GM21825 (cell line): Measurements from ENCODE around the gene PRR16.
"Not testable (repeated sequence)": the region's sequence is repeated elsewhere in the genome, so short reads cannot be mapped to it uniquely, and the experiment has no call there.

ENCODE experiments used
- ATAC-seq: cut with Tn5 transposase; IDR thresholded peaks from one replicate; pipeline ENCODE4 v1.9.1; 2021; ENCODE audit warnings: mild to moderate bottlenecking, moderate library complexity; ENCODE audit not compliant: unreplicated experiment

The PRR16 gene

DNA sequence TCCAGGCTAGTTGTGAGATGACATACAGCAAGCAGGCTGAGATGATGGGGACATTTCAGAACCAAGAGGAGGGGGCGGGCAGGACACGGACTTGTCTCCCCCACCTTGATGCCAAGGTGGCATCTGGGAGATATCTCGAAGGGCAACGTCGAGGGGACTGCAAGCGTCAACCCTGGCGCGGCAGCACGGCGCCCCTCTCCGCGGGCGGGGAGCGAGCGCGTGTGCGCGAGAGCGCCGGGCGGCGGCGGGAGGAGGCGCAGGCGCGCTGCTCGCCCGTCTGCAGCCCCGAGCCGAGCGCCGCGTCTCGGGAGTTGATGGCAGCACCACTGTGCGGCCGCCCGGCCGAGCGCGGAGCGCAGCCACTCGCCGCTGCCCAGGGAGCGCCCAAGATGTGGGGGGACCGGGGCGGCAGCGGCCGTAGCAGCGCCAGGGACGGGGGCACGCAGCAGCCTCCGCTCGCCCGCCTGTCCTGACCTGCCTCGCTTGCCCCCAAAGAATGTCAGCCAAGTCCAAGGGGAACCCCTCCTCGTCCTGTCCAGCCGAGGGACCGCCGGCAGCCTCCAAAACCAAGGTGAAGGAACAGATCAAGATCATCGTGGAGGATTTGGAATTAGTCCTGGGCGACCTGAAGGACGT lies at the start of gene PRR16:
TSS of gene PRR16 (plus strand) at position 310 of the 636 bp plus-strand sequence.
- ATAC-seq = peak; percentile 88

DNA sequence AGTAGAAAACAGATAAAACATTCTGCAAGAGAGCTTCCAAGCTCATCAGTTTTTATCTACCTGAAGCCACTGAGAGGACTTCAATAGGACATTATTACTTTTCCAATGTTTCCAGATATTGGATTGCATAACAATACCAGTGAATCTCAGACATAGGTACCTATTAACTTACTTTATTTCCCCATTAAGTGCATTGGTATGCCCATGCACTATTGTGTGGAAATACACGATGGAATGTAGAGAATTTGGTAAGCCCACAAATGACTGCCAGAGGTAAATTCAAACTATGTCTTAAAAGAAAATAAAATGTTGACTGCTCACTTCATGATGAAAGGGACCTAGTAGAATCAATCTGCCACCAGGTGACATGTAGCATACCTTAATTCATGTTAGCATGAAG lies 48.1 kb upstream of the PRR16 start:
- ATAC-seq = no peak

DNA sequence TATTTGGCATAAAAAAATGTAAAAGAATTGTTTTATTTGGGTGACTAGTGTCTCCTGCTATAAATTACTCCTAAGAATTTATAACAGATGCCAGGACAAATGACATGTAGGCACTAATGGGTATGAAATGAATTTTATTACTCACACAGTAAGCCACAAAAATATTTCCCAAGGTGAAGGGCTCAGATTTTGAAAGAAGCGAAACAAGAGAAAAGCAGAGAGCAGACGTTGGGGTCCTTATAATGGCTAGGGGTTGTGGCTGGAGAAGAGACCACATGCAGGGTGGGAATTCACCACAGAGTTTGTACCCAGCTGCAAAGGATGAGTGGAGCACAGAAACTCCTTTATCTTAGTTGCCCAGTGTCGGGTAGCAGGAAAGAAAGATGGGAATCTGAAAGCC lies 45.0 kb upstream of the PRR16 start:
- no peak for ATAC-seq

DNA sequence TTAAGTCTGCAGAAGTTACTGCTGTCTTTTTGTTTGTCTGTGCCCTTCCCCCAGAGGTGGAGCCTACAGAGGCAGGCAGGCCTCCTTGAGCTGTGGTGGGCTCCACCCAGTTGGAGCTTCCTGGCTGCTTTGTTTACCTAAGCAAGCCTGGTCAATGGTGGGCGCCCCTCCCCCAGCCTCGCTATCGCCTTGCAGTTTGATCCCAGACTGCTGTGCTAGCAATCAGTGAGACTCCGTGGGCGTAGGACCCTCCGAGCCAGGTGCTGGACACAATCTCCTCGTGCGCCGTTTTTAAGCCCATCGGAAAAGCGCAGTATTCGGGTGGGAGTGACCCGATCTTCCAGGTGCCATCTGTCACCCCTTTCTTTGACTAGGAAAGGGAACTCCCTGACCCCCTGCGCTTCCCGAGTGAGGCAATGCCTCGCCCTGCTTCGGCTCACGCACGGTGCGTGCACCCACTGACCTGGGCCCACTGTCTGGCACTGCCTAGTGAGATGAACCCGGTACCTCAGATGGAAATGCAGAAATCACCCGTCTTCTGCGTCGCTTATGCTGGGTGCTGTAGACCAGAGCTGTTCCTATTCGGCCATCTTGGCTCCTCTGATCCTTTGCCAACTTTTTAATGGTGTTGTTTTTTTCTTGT lies 37.3 kb upstream of the PRR16 start:
- not testable (repeated sequence) for ATAC-seq

DNA sequence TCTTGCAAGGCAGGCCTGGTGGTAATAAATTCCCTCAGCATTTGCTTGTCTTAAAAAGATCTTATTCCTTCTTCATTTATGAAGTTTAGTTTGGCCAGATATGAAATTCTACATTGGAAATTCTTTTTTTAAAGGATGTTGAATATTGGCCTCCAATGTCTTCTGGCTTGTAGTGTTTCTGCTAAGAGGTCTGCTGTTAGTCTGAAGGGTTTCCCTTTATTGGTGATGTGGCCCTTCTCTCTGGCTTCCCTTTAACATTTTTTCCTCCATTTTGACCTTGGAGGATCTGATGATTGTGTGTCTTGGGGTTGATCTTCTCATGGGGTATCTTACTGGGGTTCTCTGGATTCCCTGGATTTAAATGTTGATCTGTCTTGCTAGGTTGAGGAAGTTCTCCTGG lies 33.5 kb upstream of the PRR16 start:
- ATAC-seq = no peak

DNA sequence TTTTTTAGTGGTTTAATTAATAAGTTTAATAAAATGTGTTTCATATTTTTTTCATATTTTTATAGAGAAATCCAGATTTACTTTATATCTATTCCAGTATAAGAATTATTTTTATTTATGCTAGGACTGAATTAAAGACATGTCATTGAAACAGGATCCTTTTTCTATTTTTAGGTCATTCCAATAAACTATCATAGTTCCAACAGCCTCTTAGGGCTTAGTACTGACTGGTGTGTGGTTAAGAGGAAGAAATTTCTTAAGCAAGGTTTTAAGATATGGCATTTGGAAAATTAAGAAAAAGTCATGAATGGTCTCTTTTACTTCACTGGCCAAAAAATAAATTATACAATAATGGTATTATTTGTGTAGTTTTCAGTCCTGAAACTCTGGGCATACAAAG lies 31.2 kb upstream of the PRR16 start:
- no peak for ATAC-seq

DNA sequence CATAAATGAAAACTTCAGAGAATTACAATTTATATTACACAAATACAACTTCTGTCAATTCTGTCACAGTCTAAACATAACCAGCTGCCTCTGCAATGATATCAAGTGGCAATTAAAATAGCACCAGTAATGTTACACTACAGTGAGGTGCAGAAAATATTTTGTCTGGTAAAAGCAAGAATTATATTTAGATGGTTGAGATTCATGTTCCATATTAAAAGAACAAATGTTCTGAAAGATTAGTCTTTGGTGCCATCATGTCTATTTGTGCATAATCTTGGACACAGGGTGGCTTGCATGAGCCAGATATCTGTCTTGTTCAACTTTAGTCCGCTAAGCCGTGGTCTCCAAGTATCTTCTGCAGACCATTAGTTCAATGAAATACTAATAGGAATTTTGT lies 29.0 kb upstream of the PRR16 start:
- no peak for ATAC-seq

DNA sequence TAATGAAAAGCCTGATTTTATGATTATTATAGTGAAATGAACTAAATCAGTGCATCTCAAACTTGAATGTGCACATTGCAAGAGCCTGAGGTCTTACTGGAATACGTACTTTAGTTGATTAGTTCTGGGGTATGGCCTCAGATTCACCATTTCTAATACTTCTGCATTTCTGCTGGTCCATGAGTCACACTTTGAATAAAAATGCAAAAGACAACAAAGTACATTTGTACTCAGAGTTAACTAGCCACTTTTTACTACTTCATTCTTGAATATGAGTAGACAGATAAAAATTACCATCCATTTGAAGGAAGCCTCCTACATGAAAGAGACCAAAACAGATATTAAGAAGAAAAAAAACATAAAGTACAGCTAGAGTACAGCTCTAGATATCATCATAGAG lies 27.1 kb upstream of the PRR16 start:
- ATAC-seq = no peak

DNA sequence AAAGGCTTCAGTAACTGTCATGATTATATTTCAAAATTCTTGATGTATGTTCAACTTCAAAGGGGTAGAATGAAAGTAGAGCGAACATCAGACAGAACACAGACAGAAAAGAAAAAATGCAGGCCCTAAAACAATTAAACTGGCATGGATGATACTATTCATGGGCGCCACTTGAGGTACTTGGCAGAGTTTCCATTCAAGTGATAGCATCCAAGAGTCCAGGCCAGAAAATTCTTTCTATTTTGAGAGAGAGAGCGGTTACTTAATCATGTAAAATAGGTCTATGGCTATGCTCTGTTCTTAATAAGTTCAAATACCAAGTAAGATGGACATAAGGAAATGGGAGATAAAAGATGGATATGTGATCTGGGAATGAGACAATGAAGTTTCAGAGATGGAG lies 21.4 kb upstream of the PRR16 start:
- ATAC-seq = no peak

DNA sequence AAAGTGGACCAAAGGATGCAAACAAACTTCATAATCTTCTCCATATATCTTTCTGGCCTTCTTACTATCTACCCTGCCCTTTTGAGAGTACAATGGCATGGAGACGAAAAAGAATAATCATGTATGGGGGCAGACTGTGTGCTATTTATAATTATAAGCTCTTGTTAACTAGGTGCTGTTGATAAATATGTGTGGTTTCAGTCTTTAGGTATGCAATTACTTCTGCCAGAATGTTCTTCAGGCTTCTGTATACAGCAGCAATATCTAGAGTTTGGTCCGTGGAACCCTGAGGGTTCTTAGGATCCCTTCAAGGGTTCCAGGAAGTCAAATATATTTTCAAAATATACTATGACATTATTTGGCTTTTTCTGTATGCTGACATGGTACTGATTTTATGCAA lies 20.5 kb upstream of the PRR16 start:
- no peak for ATAC-seq

DNA sequence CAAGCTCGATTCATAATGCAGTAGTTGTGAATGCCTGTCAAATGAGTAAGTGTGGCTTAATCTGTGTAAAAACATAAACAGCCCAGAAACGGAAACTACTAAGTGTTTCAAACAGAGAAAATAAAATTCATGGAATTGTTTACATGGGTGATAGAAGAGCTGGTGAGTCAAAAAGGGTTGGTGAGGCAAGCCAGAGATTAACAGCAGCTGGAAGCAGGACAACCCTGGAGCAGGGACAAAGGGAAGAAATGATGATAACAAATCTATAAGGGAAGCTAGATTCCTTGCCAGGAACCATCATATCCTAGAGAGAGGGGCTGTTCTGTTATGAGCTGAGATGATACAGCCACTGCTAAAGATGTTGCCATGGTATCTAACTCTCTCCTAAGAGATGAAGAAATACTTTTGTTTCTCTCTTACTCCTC lies 18.0 kb upstream of the PRR16 start:
- ATAC-seq = no peak

DNA sequence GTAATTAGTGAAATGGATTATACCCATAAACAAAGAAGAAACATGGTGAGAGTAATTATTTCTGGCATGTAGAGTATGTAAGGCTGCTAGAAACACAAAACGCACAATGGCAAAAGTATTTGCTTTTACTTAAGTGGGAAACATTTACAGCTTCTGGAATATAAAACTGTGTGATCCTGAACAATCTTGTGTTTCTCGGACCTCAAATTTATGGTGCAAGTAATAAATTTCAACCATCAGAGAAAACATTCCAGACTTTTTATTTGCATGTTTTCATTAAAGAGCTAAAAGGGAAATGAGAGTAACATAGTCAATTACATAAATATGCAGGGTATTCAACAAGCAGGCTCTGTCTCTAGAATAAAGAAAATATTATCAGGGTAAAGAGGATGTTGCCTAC lies 17.2 kb upstream of the PRR16 start:
- ATAC-seq = no peak

DNA sequence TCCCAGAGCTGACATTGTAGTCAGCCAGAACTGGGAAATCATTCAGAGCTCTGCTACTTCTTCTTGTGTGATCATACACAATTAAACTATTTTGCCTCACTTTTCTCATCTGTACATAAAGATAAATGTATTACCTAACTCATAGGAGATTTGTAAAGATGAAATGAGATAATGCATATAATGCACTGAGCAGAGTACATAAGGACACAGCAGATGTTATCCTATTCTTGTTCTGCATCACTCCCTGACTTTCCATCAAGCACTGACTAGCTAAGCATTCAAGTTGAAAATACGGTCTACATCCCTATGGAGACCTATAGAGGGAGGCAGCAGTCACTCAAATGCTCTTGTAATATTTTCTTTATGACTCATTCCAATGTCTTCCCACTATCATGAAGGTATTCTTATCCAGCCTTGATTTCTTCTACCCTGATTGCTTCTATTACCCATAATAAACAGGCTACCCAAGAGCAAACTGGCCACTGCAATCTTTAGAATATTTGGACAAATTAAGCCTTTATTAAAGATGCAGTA lies 16.3 kb upstream of the PRR16 start:
- ATAC-seq = no peak

DNA sequence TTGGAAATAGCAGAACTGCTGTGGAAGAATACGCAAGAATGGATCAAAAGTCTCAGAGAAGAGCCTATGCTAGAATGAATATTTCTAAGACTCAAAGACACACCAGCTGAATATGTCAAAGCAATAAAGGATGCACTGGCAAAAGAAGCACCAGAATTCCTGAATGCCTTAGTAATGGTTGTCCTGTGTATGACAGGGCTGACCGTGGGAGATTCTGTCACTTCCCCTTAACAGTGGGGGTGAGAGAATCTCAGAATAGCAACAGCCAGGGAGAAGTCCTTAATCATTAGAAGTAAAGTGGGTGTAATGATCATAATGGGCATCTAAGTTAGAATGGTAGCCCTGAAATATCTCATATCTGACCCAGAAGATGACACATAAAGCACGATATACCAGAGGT lies 14.6 kb upstream of the PRR16 start:
- no peak for ATAC-seq

DNA sequence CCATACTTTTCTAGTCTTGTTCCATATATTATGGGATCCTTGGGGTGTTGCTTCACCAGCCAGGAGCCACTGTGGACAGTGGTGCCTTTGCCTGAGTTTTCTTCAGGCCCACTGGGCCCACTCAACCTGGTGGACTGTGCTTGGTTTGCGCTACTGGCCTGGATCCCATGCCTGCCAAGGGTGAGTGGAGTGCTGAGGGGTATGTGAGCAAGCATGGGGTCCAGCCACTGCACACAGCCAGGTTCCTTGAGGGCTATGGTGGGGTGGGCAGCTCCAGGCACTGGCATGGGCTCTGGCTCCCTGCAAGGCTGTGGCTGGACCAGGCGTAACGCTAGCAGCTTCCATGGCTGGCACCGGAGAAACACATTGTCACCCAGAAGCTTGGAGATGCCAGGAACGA lies 13.2 kb upstream of the PRR16 start:
- ATAC-seq = no peak

DNA sequence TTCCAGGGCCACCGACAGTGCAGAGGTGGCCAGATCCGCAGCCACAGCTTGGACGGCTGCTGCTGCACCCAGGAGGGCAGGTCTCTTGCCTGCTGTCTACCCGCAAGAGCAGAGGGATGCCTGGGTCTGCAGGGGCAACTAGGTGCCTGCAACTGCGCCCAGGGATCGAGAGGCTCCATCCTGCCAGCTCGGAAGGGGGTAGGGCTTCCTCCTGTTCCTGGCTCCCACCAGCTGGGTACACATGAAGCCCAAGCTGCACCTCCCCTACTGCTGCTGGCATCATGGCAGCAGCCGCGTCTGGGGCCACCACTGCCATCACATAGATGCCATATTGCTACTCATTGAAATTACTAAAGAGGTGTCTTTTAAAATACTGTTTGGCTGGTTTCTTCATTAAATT lies 12.7 kb upstream of the PRR16 start:
- ATAC-seq = no peak

DNA sequence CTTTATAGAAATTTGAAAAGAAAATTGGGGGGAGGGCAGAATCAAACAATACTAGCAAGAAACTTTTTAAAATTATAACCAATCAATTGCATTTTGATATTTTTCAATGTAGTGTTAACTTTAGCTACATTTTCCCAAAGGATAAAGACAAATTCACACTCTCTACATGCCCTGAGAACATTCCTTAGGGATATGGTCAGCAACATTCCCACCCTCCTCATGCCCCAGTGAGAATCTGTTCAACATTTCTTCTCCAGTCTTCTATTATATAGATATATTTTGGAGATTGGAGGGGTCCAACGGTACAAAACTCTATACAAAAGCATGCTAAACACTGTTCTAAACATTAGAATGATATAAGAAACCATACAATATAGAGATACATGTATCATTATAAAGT lies 11.6 kb upstream of the PRR16 start:
- ATAC-seq = no peak

DNA sequence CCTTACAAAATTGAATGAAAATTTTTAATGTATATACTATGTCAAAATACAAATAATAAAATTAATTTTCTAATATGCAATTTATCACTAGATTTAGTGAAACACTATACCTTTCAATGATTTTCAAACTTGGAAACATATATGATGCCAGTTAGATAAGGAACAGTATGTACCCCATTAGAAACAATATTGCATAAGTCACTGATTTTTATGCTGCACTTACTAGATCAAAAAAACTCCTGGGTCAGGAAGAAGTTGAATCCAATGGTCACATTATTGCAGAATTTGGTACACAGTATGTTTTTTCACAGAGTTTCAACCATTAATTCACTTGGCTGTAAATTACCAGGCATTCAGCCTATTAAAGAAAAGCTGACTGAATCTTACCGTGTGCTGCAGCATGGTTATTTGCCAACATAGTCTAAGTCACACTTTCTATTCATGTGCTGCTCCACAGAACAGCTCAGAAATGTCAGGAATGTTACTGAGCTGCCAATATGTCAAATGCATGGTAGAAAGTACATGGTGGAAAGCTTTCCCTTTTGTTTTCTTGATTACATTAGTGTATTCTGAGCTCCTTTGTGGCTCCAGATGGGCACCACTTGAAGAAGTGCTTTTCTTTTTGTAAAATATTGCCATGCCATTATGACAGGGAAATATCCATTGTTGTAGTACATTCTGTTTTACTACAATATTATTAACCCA lies 9.9 kb upstream of the PRR16 start:
- no peak for ATAC-seq

DNA sequence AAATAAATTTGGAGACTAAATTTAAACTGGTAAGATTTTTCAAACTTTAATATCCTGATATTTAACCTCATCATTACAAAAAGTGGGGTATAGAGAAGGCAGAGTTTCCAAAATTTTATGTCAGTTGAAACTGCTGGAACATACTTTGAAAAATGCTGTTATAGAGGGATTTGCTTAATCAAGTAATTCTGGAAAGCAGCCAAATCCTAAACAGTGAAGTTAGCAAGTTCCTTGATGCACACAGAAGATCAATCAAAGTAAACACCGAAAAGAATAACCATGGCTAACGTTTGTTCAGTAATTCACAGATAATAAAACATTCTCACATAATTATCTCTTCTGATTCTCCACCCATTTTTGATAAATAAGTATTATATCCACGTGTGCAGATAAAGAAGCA lies 8.1 kb upstream of the PRR16 start:
- ATAC-seq = no peak

DNA sequence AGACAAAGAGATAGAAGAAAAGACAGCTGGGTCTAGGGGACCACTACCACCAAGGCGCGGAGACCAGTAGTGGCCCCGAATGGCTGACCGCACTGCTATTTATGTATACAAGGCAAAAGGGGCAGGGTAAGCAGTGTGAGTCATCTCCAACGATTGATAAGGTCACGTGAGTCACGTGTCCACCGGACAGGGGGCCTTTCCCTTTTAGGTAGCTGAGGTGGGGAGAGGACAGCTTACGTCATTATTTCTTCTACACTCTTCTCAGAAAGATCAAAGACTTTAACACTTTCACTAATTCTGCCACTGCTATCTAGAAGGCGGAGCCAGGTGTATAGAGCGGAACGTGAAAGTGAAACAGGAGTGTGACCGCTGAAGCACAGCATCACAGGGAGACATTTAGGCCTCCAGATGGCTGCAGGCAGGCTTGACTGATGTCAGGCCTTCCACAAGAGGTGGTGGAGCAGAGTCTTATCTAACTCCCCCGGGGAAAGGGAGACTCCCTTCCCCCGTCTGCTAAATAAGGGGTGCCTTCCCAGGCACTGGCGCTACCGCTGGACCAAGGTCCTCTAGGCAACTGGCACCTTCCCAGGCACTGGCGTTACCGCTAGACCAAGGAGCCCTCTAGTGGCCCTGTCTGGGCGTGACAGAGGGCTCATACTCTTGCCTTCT lies 6.1 kb upstream of the PRR16 start:
- peak; percentile 83 for ATAC-seq

DNA sequence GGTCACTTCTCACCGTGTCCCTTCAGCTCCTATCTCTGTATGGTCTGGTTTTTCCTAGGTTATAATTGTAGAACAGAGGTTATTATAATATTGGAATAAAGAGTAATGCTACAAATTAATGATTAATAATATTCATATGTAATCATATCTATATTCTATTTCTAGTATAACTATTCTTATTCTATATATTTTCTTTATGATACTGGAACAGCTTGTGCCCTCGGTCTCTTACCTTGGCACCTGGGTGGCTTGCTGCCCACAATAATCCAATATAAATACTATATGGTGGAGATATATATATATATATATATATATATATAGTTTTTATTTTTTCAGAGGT lies 5.6 kb upstream of the PRR16 start:
- ATAC-seq = not testable (repeated sequence)

DNA sequence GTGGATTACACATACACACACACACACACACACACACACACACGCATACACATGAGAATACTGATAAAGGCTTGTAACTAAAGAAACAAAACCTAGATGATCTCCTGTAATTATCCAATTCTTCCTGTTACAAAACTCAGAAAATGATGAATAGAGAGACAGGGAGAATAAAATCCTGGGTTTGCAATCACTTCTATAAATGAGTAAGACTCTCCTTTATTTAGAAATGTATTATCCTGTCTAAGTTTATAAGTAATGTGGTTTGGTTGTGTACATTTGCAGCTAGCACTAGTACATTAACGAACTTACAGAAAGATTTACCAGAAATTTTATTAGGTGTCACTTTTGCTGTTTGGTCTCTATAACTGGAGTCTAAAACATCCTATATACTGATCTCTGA lies 2.8 kb upstream of the PRR16 start:
- ATAC-seq = no peak
